H1 (cell line): ENCODE data around the gene CNPY3. TPM values are rescaled to one million over a fixed set of nuclear protein-coding genes. Genes with fewer than 3 reads are reported as not detected.

ENCODE experiments used
- FOSL1 ChIP-seq: IDR thresholded peaks from 2 replicates; pipeline ENCODE4 v1.6.1; 2011; ENCODE audit warnings: mild to moderate bottlenecking, low read depth, low read length, moderate library complexity; ENCODE audit not compliant: insufficient read depth
- KDM4A ChIP-seq: IDR thresholded peaks from one replicate; pipeline ENCODE4 v1.7.1; 2012; ENCODE audit warnings: low read depth, mild to moderate bottlenecking, moderate library complexity, low read length, inconsistent platforms; ENCODE audit not compliant: severe bottlenecking
- polyA plus RNA-seq, 7 experiments: library from polyadenylated mRNA; depleted of rRNA in 3 of 7; stranded (reverse) in 5 of 7; unstranded in 2 of 7; fragments of >200 nt in 5 of 7; fragments of 200-250 nt in 2 of 7; gene quantifications; 1 replicate in 5 of 7; 2 replicates in 1 of 7; 4 replicates in 1 of 7; pipeline versions ENCODE4 v1.2.1 to v1.2.3, GENCODE V29; 2011 to 2013; ENCODE audit warnings: missing spikeins in 2 of 7, mixed read lengths in 2 of 7
- total RNA-seq: library from RNA; stranded (reverse); fragmentation: NEBNext Ultra II Directional; extraction: Animal tissue kit (Norgen Biotek cat#: 25700); gene quantifications from 2 replicates; pipeline ENCODE4 v1.2.1, GENCODE V29; 2021

CNPY3 gene
- total and polyA plus RNA-seq, 2 of the 8 experiments (the other 6 are each of a cell fraction or from before 2014, with no cell fraction given), result 49.6 to 64.5 TPM

DNA sequence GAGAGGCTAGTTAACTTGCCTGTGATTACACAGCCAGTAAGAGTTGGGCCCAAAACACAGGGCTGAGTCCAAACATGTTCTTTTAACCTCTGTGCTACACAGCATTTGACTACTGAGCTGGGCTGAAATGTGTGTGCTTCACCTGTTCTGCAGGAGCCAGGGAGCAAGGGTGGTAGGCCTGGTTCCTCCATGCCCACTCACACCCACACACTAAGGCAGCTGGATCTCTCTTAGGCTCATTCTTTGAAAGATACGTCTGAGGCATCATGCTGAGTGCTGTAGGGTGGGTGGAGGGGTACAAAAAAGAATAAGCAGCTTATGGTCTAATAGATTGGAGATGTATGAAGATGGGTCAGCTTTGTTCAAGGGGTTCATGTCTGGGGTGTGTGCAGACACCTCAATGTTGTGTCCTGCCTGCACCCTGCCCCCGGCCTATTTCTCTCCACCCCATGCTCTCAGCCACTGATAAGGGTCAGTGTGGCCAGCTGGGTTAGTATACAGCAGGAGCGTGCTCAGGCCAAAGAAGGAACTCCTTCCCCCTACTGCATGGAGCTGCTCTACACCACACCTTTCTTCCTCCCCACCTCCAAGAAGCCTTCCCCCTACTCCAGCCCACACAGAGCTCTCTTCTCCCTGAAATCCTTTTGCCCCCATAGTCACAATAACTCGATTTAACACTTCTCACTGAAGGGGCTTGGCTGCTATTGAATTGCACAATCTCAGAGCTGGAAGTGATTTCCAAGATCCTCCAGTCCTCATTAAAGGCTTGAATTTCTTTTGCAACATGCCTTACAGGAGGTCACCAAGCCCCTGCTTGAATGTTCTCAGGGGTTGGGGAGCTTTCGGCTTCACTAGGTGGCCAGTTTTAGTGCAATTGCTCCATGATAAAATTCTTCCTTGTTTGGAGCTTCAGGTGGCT lies 58.5 kb downstream of the CNPY3 start (continued):
- TF ChIP-seq KDM4A (no peak), FOSL1 (no peak)
